ENCODE data around the gene ATP8B1.

GRCh38 chr18:57785751-57786437, 17.2 kb downstream of the ATP8B1 start:
- TF ChIP-seq, protein P1, sequence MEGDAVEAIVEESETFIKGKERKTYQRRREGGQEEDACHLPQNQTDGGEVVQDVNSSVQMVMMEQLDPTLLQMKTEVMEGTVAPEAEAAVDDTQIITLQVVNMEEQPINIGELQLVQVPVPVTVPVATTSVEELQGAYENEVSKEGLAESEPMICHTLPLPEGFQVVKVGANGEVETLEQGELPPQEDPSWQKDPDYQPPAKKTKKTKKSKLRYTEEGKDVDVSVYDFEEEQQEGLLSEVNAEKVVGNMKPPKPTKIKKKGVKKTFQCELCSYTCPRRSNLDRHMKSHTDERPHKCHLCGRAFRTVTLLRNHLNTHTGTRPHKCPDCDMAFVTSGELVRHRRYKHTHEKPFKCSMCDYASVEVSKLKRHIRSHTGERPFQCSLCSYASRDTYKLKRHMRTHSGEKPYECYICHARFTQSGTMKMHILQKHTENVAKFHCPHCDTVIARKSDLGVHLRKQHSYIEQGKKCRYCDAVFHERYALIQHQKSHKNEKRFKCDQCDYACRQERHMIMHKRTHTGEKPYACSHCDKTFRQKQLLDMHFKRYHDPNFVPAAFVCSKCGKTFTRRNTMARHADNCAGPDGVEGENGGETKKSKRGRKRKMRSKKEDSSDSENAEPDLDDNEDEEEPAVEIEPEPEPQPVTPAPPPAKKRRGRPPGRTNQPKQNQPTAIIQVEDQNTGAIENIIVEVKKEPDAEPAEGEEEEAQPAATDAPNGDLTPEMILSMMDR (IDR thresholded peaks at IDR 0.05) = no peak
- no peak for TF ChIP-seq POLR2A (IDR thresholded peaks at IDR 0.05)
- TF ChIP-seq POLR2AphosphoS5 (IDR thresholded peaks at IDR 0.05) = no peak

All from prostate gland (tissue), 2 donors.